ENCODE results near the gene TSPEAR.

TSPEAR gene

GRCh38 chr21:44547656-44548331, 163.6 kb downstream of the TSPEAR start:
- peak; percentile 24 for DNase-seq (ENCODE audit: low read depth)

DNA sequence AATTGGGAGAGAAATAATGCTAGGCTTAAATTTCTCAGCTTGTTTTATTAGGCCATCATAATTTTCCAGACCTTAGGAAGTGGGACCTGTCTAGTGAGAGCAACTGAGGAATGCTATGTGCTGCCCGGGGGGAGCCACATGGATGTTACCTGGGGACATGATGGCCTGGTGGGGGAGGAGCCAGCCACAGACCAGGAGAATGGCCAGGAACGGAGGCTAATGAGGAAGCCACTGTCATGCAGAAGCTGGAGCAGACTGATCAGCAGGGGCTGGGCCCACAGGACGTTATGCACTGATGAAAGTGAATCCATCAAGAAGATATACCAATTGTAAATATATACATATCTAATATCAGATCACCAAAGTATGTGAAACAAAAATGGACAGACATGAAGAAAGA, 166.8 kb downstream of the TSPEAR start:
- no peak for DNase-seq (ENCODE audit: low read depth)

DNA sequence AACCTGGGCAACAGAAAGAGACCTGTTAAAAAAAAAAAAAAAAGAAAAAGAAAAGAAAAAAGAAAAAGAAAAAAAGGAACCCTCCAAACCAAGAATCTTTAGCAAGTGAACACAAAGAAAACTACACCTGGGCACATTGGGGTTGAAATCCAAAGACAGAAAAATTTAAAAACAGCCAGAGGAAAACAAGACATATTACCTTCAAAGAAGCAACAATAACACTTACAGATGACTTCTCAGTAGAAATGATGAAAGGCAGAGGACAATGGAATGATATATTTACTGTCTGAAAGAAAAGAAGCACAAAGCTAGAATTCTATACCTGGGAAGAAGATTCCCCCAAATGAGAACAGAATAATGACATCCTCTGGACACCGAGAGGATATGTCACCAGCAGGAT, 168.7 kb downstream of the TSPEAR start:
- DNase-seq (ENCODE audit: low read depth): no peak

DNA sequence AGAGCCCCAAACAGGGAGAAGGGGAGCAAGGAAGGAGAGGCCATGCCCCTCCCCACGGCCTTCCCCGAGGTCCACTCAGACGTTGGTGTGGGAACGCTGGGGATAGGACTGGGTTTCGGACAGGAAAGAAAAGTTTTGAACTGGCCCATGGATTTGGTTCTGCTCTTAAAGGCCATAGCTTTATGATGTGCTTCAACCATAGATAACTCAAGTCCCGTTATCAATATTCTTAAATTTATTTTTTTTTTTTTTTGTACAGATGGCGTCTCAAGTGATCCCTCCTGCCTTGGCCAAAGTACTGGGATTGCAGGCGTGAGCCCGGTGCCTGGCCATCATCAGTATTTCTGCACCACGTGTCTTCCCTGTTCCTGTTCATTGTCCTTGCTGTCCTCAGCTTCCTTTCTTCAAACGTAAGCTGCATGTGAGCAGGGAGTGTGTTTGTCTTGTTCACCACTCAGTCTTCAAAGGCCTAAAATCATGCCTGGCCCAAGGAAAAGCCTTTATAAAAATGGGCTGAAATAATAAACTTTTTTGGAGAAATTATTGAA, 170.6 kb downstream of the TSPEAR start:
- DNase-seq (ENCODE audit: low read depth): no peak

DNA sequence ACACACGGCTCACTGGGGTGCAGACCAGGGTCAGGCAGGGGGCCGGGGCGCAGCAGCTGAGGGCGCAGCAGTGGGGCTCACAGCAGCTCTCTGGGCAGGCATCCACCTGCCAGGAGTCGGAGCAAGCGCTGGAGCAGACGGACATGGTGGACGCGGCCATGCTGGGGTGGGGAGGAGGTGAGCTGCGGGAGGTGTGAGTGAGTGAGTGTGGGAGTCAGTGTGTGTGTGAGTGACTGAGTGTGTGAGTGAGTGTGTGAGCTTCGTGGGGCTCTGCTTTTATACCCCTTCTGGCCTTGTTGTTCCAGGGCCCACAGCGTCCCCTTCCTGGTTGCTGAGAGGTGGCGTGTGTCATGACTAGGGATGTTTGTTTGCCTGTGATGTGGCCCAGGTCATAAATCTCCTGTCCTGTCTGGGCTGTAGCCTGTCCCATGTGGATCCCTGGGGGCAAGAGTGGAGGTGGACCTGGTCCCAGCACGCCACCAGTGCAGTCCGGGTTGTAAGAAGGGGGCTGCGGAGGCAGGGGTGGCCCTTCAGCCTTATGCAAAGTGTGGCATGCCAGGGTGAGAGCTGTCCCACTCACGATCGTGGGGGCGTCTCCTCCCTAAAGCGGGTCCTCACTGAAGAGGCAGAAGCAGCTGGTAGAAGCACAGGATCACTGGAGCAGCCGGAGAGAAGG, 171.2 kb downstream of the TSPEAR start, which contains the start of gene KRTAP10-1:
KRTAP10-1 (minus strand) TSS at position 205 of the 676 bp plus-strand sequence; CDS start at position 160, 45 bp downstream.
- no peak for DNase-seq (ENCODE audit: low read depth)

DNA sequence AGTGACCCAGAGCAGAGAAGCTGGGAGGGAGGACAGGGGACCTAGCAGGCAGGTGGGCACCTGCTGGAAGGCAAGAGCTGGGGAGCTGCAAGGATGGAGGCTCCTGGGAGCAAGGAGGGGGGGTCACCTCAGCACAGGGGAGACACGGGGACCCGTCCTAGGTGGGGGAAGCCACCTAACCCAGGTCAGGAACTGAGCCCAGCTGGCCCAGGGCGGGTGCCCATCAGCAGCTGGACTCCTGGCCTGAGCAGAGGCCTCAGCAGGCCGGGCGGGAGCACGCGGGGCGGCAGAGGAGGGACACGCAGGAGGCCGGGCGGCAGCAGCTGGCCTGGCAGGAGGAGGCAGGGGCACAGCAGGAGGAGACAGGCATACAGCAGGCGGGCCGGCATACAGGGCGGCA, 172.3 kb downstream of the TSPEAR start:
- no peak for DNase-seq (ENCODE audit: low read depth)

- no peak for DNase-seq (ENCODE audit: low read depth)
Measured at GRCh38 chr21:44537930-44538911, 173.2 kb downstream of the TSPEAR start.

- DNase-seq (ENCODE audit: low read depth): no peak
Measured at GRCh38 chr21:44535963-44536362, 175.4 kb downstream of the TSPEAR start.

DNA sequence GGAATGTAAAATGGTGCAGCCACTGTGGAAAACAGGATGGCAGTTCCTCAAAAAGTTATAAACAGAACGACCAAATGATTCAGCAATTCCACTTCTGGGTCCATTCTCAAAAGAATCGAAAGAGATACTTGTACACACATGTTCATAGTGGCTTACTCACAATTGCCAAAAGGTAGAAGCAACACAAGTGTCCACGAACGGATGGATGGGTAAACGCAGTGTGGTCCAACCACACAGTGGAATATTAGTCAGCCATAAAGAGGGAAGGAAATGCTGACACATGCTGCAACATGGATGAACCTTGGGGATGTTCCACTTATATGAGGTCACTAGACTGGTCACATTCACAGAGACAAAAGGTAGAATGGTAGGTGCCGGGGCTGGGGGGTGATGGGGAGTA, 176.7 kb downstream of the TSPEAR start:
- DNase-seq (ENCODE audit: low read depth): no peak

GRCh38 chr21:44533891-44534627, 177.3 kb downstream of the TSPEAR start:
- DNase-seq (ENCODE audit: low read depth): no peak

DNA sequence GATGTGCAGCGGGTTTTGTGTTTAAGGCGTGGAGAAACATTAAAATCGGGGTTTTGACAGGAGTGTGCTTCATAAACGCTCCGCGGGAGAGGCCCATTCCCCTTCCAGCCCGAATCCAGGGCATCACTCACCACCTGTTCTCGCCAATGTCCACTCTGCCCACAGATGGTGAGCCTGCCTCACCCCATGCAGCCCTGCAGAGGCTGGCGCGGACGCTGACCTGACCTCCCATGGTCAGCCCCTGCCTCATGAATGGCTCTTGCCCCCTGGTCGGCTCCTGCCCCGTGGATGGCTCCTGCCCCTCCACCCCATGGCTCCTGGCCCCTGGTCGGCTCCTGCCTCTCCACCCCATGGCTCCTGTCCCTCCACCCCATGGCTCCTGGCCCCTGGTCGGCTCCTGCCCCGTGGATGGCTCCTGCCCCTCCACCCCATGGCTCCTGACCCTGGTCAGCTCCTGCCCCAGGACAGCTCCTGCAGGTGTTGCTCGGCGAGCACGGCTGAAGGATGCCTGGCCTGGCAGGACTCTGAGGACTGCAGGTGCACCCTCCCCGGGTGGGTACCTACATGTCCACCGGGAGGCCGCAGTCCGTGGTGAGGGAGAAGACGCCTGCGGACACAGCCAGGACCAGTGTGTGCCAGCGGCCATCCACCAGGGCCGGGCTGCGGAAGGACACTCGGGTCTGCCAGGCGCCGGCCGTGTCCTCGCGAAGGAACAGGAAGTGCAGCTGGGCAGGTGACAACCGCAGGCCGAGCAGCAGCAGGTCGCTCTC, 178.1 kb downstream of the TSPEAR start:
- no peak for DNase-seq (ENCODE audit: low read depth)

- DNase-seq (ENCODE audit: low read depth): no peak
Measured at GRCh38 chr21:44532712-44533111, 178.7 kb downstream of the TSPEAR start.

GRCh38 chr21:44531606-44532564, 179.5 kb downstream of the TSPEAR start:
- no peak for DNase-seq (ENCODE audit: low read depth)

GRCh38 chr21:44530903-44531605, 180.3 kb downstream of the TSPEAR start:
- DNase-seq (ENCODE audit: low read depth): no peak

GRCh38 chr21:44530221-44530902, 181.0 kb downstream of the TSPEAR start:
- no peak for DNase-seq (ENCODE audit: low read depth)

DNA sequence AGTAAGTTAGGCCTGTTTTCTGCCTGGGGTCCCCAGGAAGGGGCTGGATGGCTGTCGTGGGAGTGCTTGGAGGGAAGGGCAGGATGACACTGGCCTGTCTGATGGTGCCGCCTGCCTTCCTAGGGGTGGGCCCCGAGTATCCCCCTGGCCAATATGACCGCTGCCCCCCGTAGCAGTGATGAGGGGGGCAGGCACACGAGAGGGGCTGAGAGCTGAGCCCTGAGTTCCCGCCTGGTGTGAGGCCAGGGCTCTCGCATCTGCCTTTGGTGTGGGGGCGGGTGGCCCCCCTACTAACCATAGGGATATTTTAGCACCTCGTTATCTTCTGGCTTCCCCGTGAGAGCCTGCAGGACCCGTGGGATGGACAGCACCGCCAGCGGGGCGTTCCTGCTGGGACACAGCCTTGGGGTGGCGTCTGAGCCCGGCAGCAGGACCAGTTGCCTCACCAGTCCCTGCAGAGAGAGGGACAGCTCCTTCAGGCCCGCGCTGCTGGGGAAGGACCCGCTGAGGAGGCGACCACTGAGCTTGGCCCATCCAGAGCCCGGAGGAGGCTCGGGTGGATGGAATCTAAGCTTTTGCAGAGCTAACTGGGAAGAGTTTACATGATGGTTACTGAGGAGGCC, 181.8 kb downstream of the TSPEAR start:
- DNase-seq (ENCODE audit: low read depth): no peak

DNA sequence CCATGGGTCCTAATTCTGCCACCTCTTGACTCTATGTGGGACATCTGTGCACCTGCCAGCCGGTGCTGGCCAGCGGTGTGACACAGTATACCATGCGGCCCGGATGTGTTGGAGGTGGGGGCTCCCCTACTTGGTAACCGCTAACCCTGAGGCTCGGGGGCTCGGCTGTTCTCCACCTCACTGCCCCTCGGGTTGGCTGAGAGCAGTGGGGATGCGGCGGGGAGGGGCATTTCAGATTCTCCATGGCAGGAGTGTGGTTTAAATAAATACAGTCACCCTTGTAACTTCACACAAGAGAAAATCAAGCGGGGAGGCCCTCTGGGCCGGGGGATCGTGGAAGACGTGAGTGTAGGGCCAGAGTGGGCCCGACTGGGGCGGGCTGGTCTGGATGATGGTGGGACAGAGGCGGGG, 182.4 kb downstream of the TSPEAR start:
- no peak for DNase-seq (ENCODE audit: low read depth)

GRCh38 chr21:44528634-44528995, 182.8 kb downstream of the TSPEAR start:
- DNase-seq (ENCODE audit: low read depth): no peak
